OCI-LY3 (cell line): ENCODE measurements around the gene BAD.
A peak's percentile ranks its signal among the peaks of the same experiment; 100 is the strongest.

ENCODE experiments used
- H2AFZ ChIP-seq: fragments of 200-600, 300-600 bp; shearing (Covaris generic); 2 replicates; pipeline ENCODE4 v1.6.0; 2014; ENCODE audit warnings: antibody characterized with exemption, low read depth, low read length
- H3K27ac ChIP-seq: fragments of 200-600, 300-600 bp; sonication (generic); 2 replicates; pipeline ENCODE4 v1.5.1; 2014; ENCODE audit warnings: mild to moderate bottlenecking, low read length, moderate library complexity, mixed read lengths
- H3K27me3 ChIP-seq: fragments of 200-600, 300-600 bp; sonication (generic); 2 replicates; pipeline ENCODE4 v1.6.1; 2014; ENCODE audit warnings: low read depth, low read length, mixed read lengths
- H3K36me3 ChIP-seq: fragments of 200-600, 300-600 bp; sonication (generic); replicated peaks from 2 replicates; pipeline ENCODE3; 2014; ENCODE audit warnings: low read depth, low read length, mixed read lengths
- H3K4me1 ChIP-seq: fragments of 300-600, 200-600 bp; sonication (generic); 2 replicates; pipeline ENCODE4 v1.6.1; 2014; ENCODE audit warnings: low read length, mixed read lengths
- H3K4me2 ChIP-seq: fragments of 200-600, 300-600 bp; sonication (generic); 2 replicates; pipeline ENCODE4 v1.6.1; 2014; ENCODE audit warnings: low read length, mixed read lengths
- H3K4me3 ChIP-seq: fragments of 300-600, 200-600 bp; sonication (generic); 2 replicates; pipeline ENCODE4 v1.5.1; 2014; ENCODE audit warnings: antibody characterized with exemption, mild to moderate bottlenecking, low read length, moderate library complexity
- H3K79me2 ChIP-seq: fragments of 300-600, 200-600 bp; shearing (Covaris generic); 2 replicates; pipeline ENCODE4 v1.6.1; 2014; ENCODE audit warnings: mild to moderate bottlenecking, low read length, mixed read lengths
- H3K9ac ChIP-seq: fragments of 300-600, 200-600 bp; shearing (Covaris generic); 2 replicates; pipeline ENCODE4 v1.6.0; 2014; ENCODE audit warnings: mild to moderate bottlenecking, low read length, moderate library complexity
- H3K9me3 ChIP-seq: fragments of 200-600, 300-600 bp; shearing (Covaris generic); 2 replicates; pipeline ENCODE4 v1.6.1; 2014; ENCODE audit warnings: low read length, mixed read lengths; ENCODE audit not compliant: insufficient read depth
- H4K20me1 ChIP-seq: fragments of 200-600, 300-600 bp; sonication (generic); 2 replicates; pipeline ENCODE4 v1.6.1; 2016; ENCODE audit warnings: low read length, mixed read lengths; ENCODE audit not compliant: insufficient read depth
- CTCF ChIP-seq: fragments of 200-600, 300-600 bp; sonication (generic); IDR thresholded peaks from 2 replicates; pipeline ENCODE4 v1.5.1; 2014; ENCODE audit warnings: antibody characterized with exemption, low read length, low read depth
- EZH2phosphoT487 ChIP-seq: fragments of 200-600 bp; shearing (Covaris generic); IDR thresholded peaks from 2 replicates; pipeline ENCODE4 v1.6.1; 2018; ENCODE audit warnings: antibody characterized with exemption, mixed run types, low read depth

Gene BAD

GRCh38 chr11:64229744-64230170 is 54.7 kb downstream of the BAD start:
- peak overlapping the region; percentile 93 for H3K4me2 ChIP-seq
- H3K9me3 ChIP-seq = no peaks in the 10 kb centered on the region
- no peaks in the 10 kb centered on the region for H4K20me1 ChIP-seq
- TF ChIP-seq EZH2phosphoT487 = no peak
- TF ChIP-seq CTCF = no peak
- no peak overlapping the region for H2AFZ ChIP-seq
- no peaks in the 10 kb centered on the region for H3K27me3 ChIP-seq
- H3K79me2 ChIP-seq = peaks cover 17% of the 10 kb centered on the region
- H3K4me1 ChIP-seq = peaks cover 26% of the 10 kb centered on the region
- peak overlapping the region; percentile 89 for H3K4me3 ChIP-seq
- peak overlapping the region; percentile 12; the same call in 1 of the 2 replicates for H3K27ac ChIP-seq
- peak overlapping the region; percentile 84 for H3K9ac ChIP-seq
- H3K36me3 ChIP-seq = no peaks in the 10 kb centered on the region

GRCh38 chr11:64229090-64229743 is 55.2 kb downstream of the BAD start:
- Histone ChIP-seq H4K20me1 (no peaks in the 10 kb centered on the region), H3K27me3 (no peaks in the 10 kb centered on the region), H3K36me3 (no peaks in the 10 kb centered on the region), H3K9ac (no peak overlapping the region), H3K4me2 (peak overlapping the region; percentile 93), H3K9me3 (no peaks in the 10 kb centered on the region), H3K4me3 (0 out of 2 replicates have a peak overlapping the region, but pooled peaks have one; percentile 89), H3K79me2 (peaks cover 17% of the 10 kb centered on the region), H3K27ac (no peak overlapping the region), H3K4me1 (peaks cover 26% of the 10 kb centered on the region), H2AFZ (no peak overlapping the region)
- no peak for TF ChIP-seq EZH2phosphoT487
- no peak for TF ChIP-seq CTCF

- H3K79me2 ChIP-seq = peaks cover 17% of the 10 kb centered on the region
- H3K9ac ChIP-seq = peak overlapping the region; percentile 96
Measured at GRCh38 chr11:64227405-64227956, 57.0 kb downstream of the BAD start.

More at GRCh38 chr11:64227405-64227956, 57.0 kb downstream of the BAD start:
- TF ChIP-seq EZH2phosphoT487 (no peak), CTCF (no peak)
- H3K27me3 ChIP-seq = no peaks in the 10 kb centered on the region
- H4K20me1 ChIP-seq = no peaks in the 10 kb centered on the region
- peaks cover 19% of the 10 kb centered on the region for H3K4me1 ChIP-seq
- peak overlapping the region; percentile 76 for H3K4me2 ChIP-seq
- H3K9me3 ChIP-seq = no peaks in the 10 kb centered on the region
- no peak overlapping the region for H2AFZ ChIP-seq
- H3K27ac ChIP-seq = no peak overlapping the region
- peaks cover 4% of the 10 kb centered on the region for H3K36me3 ChIP-seq
- peak overlapping the region; percentile 95 for H3K4me3 ChIP-seq
